CD4-positive, alpha-beta T cell treated with Interleukin-12 subunit alpha and Interleukin-12 subunit beta, for 1 hour (primary cell): Measurements from ENCODE around the gene SNAP91.

Experiments
- DNase-seq: peaks from one replicate; pipeline ENCODE4 v3.0.0-alpha.2; 2020

Gene SNAP91

DNA sequence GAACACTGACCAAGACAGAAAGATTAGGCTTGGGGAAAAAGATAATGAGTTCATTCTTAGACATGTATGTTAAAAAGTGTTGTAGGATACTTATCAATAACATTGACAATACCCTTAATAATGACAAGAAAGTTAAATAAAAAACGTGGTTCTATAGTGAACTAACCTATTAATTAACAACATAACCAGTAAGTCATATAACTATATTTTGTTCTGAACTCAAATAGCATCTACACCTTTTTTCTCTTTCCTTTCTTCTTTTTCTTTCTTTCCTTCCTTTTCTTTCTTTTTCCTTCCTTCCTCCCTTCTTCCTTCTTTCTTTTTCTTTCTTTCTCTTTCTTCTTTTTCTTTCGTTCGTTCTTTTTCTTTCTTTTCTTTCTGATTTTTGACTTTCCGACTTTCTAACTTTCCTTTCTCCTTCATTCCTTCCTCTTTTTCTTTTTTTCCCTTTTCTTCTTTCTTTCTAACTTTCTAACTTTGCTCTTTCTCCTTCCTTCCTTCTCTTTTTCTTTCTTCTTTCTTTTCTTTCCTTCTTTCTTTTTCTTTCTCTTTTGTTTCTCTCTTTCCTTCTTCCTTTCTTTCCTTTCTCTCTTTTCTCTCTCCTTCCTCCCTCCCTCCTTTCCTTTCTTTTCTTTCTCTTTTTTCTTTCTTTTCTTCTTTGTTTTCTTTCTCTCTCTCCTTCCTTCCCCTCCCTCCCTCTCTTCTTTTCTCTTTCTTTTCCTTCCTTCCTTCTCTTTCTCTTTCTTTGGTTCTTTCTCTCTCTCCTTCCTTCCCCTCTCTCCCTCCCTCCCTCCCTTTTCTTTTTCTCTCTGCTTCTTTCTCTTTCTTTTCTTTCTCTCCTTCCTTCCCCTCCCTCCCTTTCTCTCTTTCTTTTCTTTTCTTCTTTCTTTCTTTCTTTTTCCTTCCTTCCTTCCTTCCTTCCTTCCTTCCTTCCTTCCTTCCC is 172.0 kb downstream of the SNAP91 start:
- no peak for DNase-seq

GRCh38 chr6:83536034-83536646 is 172.8 kb downstream of the SNAP91 start:
- DNase-seq: peak; percentile 41

- no peak for DNase-seq
Measured at GRCh38 chr6:83518816-83519480, 190.0 kb downstream of the SNAP91 start.

- DNase-seq: no peak
Measured at GRCh38 chr6:83517500-83517899, 191.4 kb downstream of the SNAP91 start.

- DNase-seq: peak; percentile 48
Measured at GRCh38 chr6:83514866-83515466, 193.9 kb downstream of the SNAP91 start.

DNA sequence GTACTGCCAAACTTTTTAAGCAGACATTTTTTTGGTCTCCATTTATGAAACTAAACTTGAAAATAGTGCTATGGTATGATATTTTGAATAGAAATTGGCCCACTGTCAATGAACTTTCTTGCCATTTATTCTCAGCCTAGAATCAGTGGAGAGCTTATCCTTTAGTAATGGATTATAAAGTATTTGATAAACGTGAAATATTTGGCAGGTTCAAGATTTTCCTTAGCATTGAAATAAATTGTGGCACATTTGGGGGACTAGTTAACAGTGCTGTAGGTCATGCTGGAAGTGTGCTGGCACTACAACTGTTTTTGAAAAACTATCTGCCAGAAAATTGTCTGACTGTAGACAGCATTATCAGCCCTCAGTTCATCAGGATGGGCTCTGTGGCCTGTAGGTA is 194.4 kb downstream of the SNAP91 start:
- no peak for DNase-seq

DNA sequence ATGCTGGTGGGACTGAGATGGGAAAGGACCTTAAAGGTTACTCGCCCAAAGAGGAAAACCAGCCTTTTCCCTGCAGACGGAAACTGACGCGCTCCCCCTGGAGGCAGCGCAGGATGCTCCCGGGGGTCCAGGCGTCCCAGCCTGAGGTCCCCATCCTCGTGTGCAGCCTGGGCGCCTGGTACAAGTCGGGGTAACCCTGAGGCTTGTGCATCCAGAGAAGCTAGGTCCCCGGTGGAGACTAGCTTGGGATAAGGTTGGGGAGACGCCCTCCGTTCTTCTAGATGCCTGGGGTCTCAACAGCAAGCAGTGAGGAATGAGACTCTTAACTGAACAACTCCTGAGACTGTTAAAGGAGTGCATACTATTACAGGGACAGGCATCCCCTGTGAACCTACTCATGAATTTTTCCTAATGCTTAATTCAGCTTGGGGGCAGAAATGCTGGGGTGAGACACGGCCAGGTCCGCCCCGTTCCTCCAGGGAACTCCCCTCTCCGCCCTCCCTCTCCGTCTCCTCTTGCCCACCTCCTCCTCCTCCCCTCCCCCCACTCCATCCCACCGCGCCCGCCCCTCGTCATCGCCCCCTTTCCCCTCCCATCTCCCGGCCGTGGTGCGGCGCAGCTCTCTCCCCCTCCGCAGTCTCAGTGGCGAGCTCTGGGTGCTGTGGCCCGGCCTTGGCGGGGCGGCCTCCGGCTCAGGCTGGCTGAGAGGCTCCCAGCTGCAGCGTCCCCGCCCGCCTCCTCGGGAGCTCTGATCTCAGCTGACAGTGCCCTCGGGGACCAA is 196.8 kb downstream of the SNAP91 start, which contains the start of gene PRSS35:
PRSS35 (plus strand) TSS at position 634 of the 781 bp plus-strand sequence. CDS start 10,908 bp downstream, outside the sequence.
- DNase-seq: peak; percentile 5

DNA sequence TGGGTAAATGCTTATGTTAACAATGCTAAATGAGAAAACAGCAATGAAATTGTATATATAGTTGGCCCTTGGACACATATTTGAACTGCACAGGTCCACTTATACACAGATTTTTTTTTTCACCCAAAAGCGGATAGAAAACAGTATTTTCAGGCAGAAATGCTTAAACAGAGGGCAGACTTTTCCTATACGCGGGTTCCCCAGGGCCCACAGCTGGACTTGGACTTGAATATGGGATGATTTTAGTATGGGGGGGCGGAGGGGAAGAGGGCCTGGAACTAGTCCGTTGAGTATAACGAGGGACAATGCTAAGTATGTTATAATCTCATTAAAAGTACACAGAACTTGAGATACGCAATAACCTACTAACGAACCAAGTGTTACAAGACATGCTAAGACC is 197.6 kb downstream of the SNAP91 start:
- DNase-seq: no peak

DNA sequence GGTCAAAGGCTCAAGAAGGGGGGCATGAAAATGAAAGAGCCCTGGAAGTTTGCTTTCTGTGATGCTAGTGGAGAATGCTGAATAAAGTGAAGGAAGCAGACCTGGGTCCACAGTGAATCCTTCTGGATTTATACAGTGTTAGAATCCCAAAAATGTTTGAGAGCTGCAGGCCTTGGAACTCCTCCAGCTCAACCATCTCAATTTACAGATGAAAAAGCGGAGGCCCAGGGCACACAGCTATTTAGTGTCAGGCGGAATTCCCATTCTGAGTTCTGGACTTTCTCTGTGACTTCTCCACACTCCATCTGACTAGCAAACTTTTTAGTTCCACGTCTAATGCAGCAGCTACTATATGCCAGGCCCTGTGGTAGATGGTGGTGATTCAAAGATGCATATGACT is 198.1 kb downstream of the SNAP91 start:
- DNase-seq: no peak

- no peak for DNase-seq
Measured at GRCh38 chr6:83509441-83509840, 199.5 kb downstream of the SNAP91 start.

- no peak for DNase-seq
Measured at GRCh38 chr6:83505356-83505755, 203.5 kb downstream of the SNAP91 start.
